ENCODE measurements around the gene KCNT1.

KCNT1 gene

DNA sequence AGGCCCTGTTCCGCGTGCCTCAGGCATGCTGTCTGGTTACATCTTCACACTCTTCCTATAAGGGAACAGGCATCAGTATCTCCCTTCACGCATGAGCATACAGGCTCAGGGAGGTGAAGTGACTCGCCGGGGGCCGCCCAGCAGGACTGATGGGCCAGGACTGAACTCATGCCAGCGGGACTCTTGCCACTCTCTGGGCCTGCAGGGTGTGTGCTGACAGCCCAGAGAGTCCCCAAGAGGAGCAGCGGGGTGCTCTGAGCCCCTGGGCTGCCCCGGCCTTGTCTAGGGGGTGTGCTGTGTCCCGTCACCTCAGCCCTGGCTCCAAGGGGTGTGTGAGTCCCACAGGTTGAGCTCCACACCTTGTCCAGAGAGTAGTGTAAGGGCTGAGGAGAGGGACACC, 9.9 kb downstream of the KCNT1 start:
- H3K27me3 ChIP-seq (ENCODE audit: insufficient read depth, low read length): peaks cover 73% of the 10 kb centered on the region
- H3K4me1 ChIP-seq (ENCODE audit: insufficient read depth, low read length): no peaks in the 10 kb centered on the region
- H3K4me3 ChIP-seq (ENCODE audit: low read length): no peak overlapping the region
- H3K9me3 ChIP-seq (ENCODE audit: low read length): no peaks in the 10 kb centered on the region
- no peaks in the 10 kb centered on the region for H3K36me3 ChIP-seq (ENCODE audit: insufficient read depth, low read length)
- H2AFZ ChIP-seq (ENCODE audit: low read depth, low read length): no peak overlapping the region

DNA sequence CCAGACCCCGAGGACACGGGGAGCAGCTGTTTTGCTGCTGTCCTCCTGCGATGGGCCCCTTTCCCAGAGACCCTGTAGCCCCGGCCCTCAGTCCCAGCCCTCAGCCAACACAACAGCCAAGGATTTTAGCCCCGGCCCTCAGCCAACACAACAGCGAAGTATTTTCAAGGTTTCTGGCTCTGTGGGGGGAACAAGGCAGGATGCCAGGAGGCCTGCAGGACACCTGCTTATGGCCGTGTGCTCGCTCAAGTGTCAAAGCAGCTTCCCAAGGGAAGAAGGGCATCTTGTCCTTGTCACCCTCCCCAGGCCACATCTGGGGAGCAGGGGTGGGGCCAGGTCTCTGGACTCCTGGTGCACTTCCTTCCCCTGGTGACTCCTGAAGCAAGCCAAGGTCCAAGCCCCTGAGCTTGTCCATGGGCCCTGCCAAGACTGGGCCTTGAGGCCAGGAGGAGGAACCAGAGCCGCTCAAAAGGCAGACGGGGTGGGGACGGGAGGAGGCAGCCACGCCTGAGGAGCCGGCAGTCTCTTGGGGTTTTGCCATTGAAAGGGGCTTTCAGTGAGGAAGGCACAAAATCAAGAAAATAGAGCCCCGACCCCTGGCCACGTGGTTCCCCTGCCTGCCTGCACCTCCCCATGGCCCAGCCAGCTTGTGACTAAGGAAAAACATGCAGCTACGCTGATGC, 10.8 kb downstream of the KCNT1 start:
- Histone ChIP-seq H3K27me3 (ENCODE audit: insufficient read depth, low read length) (peaks cover 78% of the 10 kb centered on the region), H2AFZ (ENCODE audit: low read depth, low read length) (no peak overlapping the region), H3K36me3 (ENCODE audit: insufficient read depth, low read length) (no peaks in the 10 kb centered on the region), H3K9me3 (ENCODE audit: low read length) (no peaks in the 10 kb centered on the region), H3K4me1 (ENCODE audit: insufficient read depth, low read length) (no peaks in the 10 kb centered on the region), H3K4me3 (ENCODE audit: low read length) (no peak overlapping the region)

- Histone ChIP-seq H3K4me3 (ENCODE audit: low read length) (peak overlapping the region; percentile 14), H3K27me3 (ENCODE audit: insufficient read depth, low read length) (peaks cover 84% of the 10 kb centered on the region), H3K9me3 (ENCODE audit: low read length) (no peaks in the 10 kb centered on the region), H3K4me1 (ENCODE audit: insufficient read depth, low read length) (no peaks in the 10 kb centered on the region), H3K36me3 (ENCODE audit: insufficient read depth, low read length) (no peaks in the 10 kb centered on the region), H2AFZ (ENCODE audit: low read depth, low read length) (no peak overlapping the region)
Measured at GRCh38 chr9:135714242-135715055, 12.5 kb downstream of the KCNT1 start.

- Histone ChIP-seq H3K9me3 (ENCODE audit: low read length) (no peaks in the 10 kb centered on the region), H3K36me3 (ENCODE audit: insufficient read depth, low read length) (no peaks in the 10 kb centered on the region), H3K27me3 (ENCODE audit: insufficient read depth, low read length) (peaks cover 87% of the 10 kb centered on the region), H2AFZ (ENCODE audit: low read depth, low read length) (no peak overlapping the region), H3K4me3 (ENCODE audit: low read length) (no peak overlapping the region), H3K4me1 (ENCODE audit: insufficient read depth, low read length) (no peaks in the 10 kb centered on the region)
Measured at GRCh38 chr9:135715056-135715595, 13.1 kb downstream of the KCNT1 start.

DNA sequence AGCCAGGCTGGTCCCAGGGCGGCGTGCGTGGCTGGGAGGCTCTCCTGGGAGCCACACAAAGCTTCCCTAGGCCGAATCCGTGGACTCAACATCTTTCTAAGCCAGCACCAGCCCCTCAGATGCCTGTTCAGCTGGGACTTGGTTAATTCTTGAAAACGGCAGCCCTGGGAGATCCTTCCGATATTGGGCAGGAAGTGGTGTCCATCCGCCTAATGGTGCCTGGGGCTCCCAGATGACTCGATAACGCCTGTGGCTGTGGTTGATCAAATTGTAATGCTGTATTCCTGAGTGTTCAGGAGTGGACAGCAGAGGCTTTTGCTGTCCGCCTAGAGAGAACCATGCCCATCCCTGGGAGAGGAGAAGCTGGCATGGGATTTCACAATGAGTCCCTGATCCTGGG, 14.1 kb downstream of the KCNT1 start:
- Histone ChIP-seq H3K4me3 (ENCODE audit: low read length) (no peak overlapping the region), H3K4me1 (ENCODE audit: insufficient read depth, low read length) (no peaks in the 10 kb centered on the region), H3K36me3 (ENCODE audit: insufficient read depth, low read length) (no peaks in the 10 kb centered on the region), H3K9me3 (ENCODE audit: low read length) (no peaks in the 10 kb centered on the region), H3K27me3 (ENCODE audit: insufficient read depth, low read length) (peaks cover 92% of the 10 kb centered on the region), H2AFZ (ENCODE audit: low read depth, low read length) (no peak overlapping the region)

GRCh38 chr9:135717410-135717809, 15.4 kb downstream of the KCNT1 start:
- peaks cover 91% of the 10 kb centered on the region for H3K27me3 ChIP-seq (ENCODE audit: insufficient read depth, low read length)
- no peak overlapping the region for H3K4me3 ChIP-seq (ENCODE audit: low read length)
- no peaks in the 10 kb centered on the region for H3K36me3 ChIP-seq (ENCODE audit: insufficient read depth, low read length)
- no peaks in the 10 kb centered on the region for H3K4me1 ChIP-seq (ENCODE audit: insufficient read depth, low read length)
- H2AFZ ChIP-seq (ENCODE audit: low read depth, low read length): no peak overlapping the region
- H3K9me3 ChIP-seq (ENCODE audit: low read length): no peaks in the 10 kb centered on the region

DNA sequence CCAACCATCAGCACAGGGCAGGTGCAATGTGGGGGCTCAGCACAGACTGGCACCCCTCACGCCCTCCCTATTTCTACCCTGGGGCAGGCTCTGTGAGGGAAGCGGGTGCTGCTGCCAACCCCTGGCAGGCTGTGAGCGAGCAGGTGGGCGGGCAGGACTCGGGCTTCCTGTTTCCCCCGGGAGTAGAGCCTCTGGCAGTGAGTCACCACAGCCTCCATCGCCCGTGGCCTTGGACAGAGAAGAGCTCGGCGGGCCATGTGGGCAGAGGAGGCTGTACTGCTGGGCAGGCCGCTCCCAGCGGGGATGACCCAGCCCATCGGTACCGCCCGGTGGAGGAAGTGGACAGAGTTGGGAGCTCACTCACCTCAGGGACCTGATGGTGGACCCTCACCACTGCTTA, 16.6 kb downstream of the KCNT1 start:
- Histone ChIP-seq H2AFZ (ENCODE audit: low read depth, low read length) (no peak overlapping the region), H3K4me1 (ENCODE audit: insufficient read depth, low read length) (no peaks in the 10 kb centered on the region), H3K9me3 (ENCODE audit: low read length) (no peaks in the 10 kb centered on the region), H3K27me3 (ENCODE audit: insufficient read depth, low read length) (peaks cover 80% of the 10 kb centered on the region), H3K36me3 (ENCODE audit: insufficient read depth, low read length) (no peaks in the 10 kb centered on the region), H3K4me3 (ENCODE audit: low read length) (no peak overlapping the region)

DNA sequence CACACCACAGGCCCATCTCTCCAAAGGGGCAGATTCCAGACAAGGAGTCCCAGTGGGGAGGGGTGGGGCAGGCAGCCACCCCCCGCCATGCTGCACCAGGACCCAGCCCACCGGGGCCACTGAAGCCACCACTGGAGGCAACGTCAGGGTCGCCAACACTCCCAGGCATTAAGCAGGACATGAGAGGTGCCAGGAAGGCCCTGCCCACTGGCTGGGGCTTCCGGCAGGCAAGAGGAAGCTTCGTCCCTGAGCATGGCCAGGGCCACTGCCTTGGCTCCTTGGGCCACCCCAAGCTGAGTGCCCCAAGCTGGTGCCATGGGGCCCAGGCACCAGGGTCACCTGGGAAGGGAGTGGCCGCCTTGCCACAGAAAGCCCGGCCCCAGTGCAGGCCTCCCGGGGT, 17.5 kb downstream of the KCNT1 start:
- Histone ChIP-seq H3K36me3 (ENCODE audit: insufficient read depth, low read length) (no peaks in the 10 kb centered on the region), H2AFZ (ENCODE audit: low read depth, low read length) (no peak overlapping the region), H3K27me3 (ENCODE audit: insufficient read depth, low read length) (peaks cover 75% of the 10 kb centered on the region), H3K4me1 (ENCODE audit: insufficient read depth, low read length) (no peaks in the 10 kb centered on the region), H3K4me3 (ENCODE audit: low read length) (no peak overlapping the region), H3K9me3 (ENCODE audit: low read length) (no peaks in the 10 kb centered on the region)

- Histone ChIP-seq H3K36me3 (ENCODE audit: insufficient read depth, low read length) (no peaks in the 10 kb centered on the region), H3K27me3 (ENCODE audit: insufficient read depth, low read length) (peaks cover 50% of the 10 kb centered on the region), H2AFZ (ENCODE audit: low read depth, low read length) (no peak overlapping the region), H3K9me3 (ENCODE audit: low read length) (no peaks in the 10 kb centered on the region), H3K4me1 (ENCODE audit: insufficient read depth, low read length) (no peaks in the 10 kb centered on the region), H3K4me3 (ENCODE audit: low read length) (no peak overlapping the region)
Measured at GRCh38 chr9:135722365-135722764, 20.4 kb downstream of the KCNT1 start.

DNA sequence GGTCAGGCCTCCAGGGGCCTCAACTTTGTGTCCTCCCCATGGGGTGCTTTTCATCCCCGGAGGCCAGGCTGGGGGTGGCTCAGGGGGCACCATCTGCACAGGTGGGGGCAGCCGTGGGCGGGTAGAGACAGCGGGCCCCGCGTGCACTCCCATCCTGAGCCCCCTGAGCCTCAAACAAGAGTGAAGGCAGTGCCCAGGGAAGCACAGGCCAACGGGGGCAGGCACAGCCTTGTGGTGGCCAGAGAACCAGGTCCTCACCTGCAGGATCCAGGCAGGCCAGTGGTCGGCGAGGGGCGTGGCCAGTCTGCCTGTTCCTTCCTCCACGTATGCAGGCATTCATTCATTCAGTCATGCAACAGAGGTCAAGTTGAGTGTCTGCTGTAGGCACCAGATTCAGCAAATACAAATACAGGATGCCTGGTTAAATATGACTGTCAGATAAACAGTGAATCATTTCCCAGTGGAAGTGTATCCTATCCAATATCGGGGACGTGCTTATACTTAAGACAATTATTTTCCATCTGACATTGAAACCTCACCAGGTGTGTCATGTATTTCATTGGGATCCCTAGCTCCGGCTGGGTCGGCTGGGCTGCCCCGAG, 22.3 kb downstream of the KCNT1 start:
- Histone ChIP-seq H3K36me3 (ENCODE audit: insufficient read depth, low read length) (no peaks in the 10 kb centered on the region), H3K27me3 (ENCODE audit: insufficient read depth, low read length) (peaks cover 34% of the 10 kb centered on the region), H2AFZ (ENCODE audit: low read depth, low read length) (no peak overlapping the region), H3K4me3 (ENCODE audit: low read length) (no peak overlapping the region), H3K9me3 (ENCODE audit: low read length) (no peaks in the 10 kb centered on the region), H3K4me1 (ENCODE audit: insufficient read depth, low read length) (no peaks in the 10 kb centered on the region)

GRCh38 chr9:135726138-135726853, 24.3 kb downstream of the KCNT1 start:
- Histone ChIP-seq H2AFZ (ENCODE audit: low read depth, low read length) (no peak overlapping the region), H3K4me3 (ENCODE audit: low read length) (no peak overlapping the region), H3K9me3 (ENCODE audit: low read length) (peaks cover 1% of the 10 kb centered on the region), H3K36me3 (ENCODE audit: insufficient read depth, low read length) (no peaks in the 10 kb centered on the region), H3K4me1 (ENCODE audit: insufficient read depth, low read length) (no peaks in the 10 kb centered on the region), H3K27me3 (ENCODE audit: insufficient read depth, low read length) (peaks cover 15% of the 10 kb centered on the region)

GRCh38 chr9:135727257-135727875, 25.4 kb downstream of the KCNT1 start:
- H3K4me3 ChIP-seq (ENCODE audit: low read length): no peak overlapping the region
- no peaks in the 10 kb centered on the region for H3K36me3 ChIP-seq (ENCODE audit: insufficient read depth, low read length)
- H3K4me1 ChIP-seq (ENCODE audit: insufficient read depth, low read length): no peaks in the 10 kb centered on the region
- H3K9me3 ChIP-seq (ENCODE audit: low read length): peaks cover 7% of the 10 kb centered on the region
- H3K27me3 ChIP-seq (ENCODE audit: insufficient read depth, low read length): peaks cover 5% of the 10 kb centered on the region
- no peak overlapping the region for H2AFZ ChIP-seq (ENCODE audit: low read depth, low read length)

Measured in neuron (in vitro differentiated cells).